Choroid plexus epithelial cell (primary cell): Measurements from ENCODE around the gene DIP2C.
"Not testable (repeated sequence)": the region's sequence is repeated elsewhere in the genome, so short reads cannot be mapped to it uniquely, and the experiment has no call there.

Experiments used
- DNase-seq: peaks from one replicate; pipeline ENCODE4 v3.0.0-alpha.2; 2010; ENCODE audit warnings: low read depth
- H3K4me3 ChIP-seq: 2 replicates; pipeline ENCODE4 v1.5.1; 2011; ENCODE audit warnings: low read depth, mild to moderate bottlenecking, control low read depth, low read length, moderate library complexity
- TF ChIP-seq, protein P1 (sequence below): conservative IDR thresholded peaks from 2 replicates; pipeline ENCODE4 v1.5.1; 2011; ENCODE audit warnings: low read depth, mild to moderate bottlenecking, control low read depth, inconsistent platforms, low read length, moderate library complexity

DIP2C gene

DNA sequence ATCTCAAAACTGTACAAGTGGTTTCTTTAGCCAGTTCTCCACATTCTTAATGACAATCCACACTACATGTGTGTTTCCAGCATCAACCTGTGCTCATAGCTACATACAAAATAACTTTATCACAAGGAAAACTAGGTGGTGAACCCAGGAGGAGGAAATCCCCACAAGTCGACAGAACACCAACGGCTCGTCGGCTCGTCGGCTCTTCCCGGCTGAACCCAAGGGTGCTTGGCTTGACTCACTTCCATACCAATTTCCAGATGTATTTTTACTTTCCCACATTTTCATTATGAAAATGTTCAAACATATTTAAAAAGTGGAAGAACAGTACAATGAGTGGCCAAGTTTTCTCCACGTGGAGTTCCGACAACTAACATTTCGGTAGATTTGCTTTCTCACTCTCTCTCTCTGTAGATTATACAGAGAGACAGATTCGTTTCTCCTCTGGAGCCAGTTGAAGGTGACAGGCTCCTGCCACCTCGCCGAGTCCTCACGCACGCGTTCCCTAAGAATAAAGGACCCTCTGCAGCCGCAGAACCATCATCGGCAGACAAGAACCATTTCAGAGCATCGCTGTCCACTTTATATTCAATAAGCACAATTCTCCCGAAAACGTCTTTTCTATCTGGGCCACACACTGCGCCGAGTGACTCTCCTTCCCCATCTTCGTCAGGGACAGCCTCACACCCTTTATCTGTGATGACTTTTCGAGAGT lies 53.3 kb downstream of the DIP2C start:
- no peak for DNase-seq
- TF ChIP-seq, protein P1, sequence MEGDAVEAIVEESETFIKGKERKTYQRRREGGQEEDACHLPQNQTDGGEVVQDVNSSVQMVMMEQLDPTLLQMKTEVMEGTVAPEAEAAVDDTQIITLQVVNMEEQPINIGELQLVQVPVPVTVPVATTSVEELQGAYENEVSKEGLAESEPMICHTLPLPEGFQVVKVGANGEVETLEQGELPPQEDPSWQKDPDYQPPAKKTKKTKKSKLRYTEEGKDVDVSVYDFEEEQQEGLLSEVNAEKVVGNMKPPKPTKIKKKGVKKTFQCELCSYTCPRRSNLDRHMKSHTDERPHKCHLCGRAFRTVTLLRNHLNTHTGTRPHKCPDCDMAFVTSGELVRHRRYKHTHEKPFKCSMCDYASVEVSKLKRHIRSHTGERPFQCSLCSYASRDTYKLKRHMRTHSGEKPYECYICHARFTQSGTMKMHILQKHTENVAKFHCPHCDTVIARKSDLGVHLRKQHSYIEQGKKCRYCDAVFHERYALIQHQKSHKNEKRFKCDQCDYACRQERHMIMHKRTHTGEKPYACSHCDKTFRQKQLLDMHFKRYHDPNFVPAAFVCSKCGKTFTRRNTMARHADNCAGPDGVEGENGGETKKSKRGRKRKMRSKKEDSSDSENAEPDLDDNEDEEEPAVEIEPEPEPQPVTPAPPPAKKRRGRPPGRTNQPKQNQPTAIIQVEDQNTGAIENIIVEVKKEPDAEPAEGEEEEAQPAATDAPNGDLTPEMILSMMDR = no peak
- H3K4me3 ChIP-seq = no peak overlapping the region

DNA sequence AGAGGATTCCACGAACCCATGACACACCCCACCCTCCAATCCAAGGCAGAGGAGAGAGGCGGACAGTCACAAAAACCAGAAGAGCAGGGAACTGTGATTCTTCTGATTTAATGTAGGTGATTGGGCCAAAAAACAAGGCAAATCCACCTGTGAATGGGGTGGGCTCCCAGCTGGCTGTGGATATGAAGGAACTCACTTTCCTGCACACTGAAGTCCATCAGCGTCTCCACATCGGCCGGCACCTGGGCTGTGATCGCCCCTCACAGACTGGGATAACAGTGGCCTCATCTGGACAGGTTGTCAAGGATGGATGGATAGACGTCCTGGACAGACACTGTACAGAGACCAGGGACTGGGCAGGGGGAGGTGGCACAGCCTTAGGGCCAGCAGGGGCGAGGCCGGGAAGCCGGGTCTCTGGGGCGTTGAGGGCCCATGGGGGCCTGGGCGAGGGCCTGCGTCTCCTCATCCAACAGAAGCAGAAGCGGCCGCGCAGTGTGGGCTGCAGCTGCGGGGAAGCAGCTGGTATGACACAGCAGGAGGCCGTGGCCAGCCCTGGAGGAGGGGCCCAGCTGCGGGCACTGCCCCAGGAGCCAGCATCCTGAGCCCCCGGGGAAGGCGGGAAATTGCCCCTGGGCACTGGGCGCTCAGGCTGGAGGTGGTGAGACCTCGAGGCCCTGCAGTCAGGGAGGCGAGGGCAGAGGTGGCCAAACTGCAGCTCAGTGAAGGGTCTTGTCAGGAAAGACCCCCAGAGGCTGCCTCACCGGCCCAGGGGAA lies 54.2 kb downstream of the DIP2C start:
- TF ChIP-seq, protein P1 = no peak
- DNase-seq = no peak
- no peak overlapping the region for H3K4me3 ChIP-seq

DNA sequence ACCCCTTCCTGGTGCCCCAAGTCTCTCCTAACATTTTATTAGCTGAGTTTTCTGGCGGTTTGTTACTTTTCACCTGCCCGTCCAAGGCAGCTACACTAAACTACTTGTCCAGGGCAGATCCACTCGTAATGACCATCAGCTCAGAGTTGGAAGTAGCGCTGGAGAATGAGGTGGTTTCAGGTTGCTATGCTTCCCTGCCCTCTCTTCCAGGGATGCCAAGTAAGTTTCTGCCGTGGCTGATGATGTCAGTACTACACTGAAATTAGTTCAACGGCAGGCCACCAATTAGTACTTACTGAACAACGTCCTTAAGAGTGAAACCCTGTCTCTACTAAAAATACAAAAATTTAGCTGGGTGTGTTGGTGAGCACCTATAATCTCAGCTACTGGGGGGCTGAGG lies 55.2 kb downstream of the DIP2C start:
- TF ChIP-seq, protein P1 = no peak
- no peak overlapping the region for H3K4me3 ChIP-seq
- DNase-seq = no peak

DNA sequence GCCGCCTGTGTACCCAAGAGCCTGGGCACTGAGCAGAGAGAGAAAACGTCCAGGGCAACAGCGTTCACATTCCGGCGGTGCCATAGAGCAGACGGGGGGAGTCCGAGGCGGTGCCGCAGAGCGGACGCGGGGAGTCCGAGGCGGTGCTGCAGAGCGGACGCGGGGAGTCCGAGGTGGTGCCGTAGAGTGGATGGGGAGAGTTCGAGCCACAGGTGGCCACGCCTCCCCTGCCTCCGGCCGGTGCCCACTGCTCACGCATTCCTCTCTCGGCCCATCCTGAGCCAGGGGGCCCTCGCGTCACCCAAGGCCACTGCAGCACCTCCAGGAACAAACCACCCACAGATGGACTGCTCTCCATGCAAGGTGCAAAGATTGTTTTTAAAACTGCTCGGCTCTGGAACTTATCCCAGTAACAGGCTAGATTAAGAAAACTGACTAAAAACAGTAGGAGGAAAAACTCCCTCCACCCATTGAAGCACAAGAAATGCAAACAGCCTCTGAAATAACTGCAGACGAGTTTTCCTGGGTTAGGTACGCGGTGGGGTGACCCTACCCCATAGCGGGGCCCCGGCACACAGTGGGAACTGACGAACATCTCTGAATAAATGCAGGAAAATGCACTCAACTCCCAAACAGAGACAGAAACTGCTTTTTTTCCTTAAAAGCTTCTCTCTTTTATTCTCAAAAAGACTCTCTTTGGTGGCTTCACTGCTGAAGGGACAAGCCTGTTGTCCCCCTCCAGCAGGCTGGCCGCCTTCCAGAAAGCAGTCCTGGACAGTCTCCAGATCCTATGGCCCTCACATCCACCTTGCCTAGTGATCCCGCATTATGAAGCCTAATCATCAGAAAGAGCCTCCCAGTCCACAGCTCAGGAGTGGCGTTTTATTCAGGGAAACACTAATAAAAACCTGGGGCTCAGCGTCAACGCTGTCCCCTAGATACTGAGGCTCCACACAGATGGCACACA lies 55.9 kb downstream of the DIP2C start:
- no peak for DNase-seq
- H3K4me3 ChIP-seq = no peak overlapping the region
- TF ChIP-seq, protein P1 = no peak

DNA sequence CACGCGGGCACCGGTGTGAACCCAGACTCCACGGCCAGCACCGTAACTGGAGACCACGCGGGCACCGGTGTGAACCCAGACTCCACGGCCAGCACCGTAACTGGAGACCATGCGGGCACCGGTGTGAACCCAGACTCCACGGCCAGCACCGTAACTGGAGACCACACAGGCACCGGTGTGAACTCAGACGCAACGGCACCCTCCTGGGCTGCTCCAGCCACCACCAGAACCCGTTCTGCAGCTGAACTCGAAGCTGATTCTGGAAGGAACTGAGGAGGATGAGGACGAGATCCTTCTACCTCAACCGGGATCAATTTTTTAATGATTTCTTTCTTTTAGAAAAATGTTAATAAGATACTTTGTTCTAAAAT lies 56.7 kb downstream of the DIP2C start:
- DNase-seq = not testable (repeated sequence)

DNA sequence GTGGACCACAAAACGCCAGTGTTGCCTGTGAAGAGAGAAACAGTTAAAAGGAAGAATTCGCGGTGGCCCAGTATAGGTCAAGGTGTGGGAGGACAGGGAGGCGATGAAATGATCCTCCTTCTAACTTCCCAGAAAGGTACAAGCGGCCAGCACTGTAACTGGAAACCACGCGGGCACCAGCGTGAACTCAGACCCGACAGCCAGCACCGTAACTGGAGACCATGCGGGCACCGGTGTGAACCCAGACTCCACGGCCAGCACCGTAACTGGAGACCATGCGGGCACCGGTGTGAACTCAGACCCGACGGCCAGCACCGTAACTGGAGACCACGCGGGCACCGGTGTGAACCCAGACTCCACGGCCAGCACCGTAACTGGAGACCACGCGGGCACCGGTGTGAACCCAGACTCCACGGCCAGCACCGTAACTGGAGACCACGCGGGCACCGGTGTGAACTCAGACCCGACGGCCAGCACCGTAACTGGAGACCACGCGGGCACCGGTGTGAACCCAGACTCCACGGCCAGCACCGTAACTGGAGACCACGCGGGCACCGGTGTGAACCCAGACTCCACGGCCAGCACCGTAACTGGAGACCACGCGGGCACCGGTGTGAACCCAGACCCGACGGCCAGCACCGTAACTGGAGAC lies 57.2 kb downstream of the DIP2C start:
- not testable (repeated sequence) for DNase-seq, H3K4me3 ChIP-seq

More for the DNA sequence above, 56.7 kb downstream of the DIP2C start:
- not testable (repeated sequence) for H3K4me3 ChIP-seq

DNA sequence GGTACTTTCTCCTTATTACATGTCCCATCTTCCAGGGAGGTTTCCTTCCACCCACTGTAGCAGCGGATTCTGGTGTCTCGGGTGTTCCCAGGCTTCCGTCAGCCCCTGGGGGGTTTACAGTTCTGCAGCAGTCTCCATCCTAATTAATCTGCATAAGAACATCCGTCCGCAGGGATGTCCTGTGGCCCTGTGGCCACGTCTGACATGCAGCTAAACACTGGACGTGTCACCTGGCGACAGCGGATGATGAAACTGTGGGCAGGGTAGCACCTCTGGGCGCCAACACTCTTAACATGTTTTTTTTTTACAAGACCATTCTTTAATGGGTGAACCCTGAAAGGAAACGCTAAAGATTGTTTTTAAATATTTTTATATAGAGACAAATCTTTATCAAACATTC lies 58.2 kb downstream of the DIP2C start:
- no peak for DNase-seq
- H3K4me3 ChIP-seq = no peak overlapping the region
- TF ChIP-seq, protein P1 = no peak
